ENCODE results near the gene LIPH.
"Not testable (repeated sequence)": the region's sequence is repeated elsewhere in the genome, so short reads cannot be mapped to it uniquely, and the experiment has no call there.

Gene LIPH

GRCh38 chr3:185479373-185479945 lies 72.9 kb downstream of the LIPH start:
- DNase-seq = no peak

DNA sequence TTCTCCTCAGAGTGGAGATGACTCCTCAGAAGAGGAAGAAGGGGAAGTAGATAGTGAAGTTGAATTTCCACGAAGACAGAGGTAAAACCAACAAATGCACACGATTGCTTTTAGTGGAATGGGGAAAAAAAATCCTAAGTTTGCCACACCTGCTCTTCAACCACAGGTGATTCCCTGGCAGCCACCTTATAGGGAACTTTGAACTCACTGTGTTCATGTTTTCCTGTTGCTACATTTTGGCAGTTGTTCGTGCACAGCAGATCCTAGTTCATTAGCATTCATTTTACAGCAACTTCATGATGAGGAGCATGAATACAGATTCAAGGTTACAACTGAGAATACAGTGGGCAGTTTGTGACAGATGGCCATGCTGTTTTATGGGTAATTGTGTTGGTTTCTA lies 75.1 kb downstream of the LIPH start:
- no peak for DNase-seq

DNA sequence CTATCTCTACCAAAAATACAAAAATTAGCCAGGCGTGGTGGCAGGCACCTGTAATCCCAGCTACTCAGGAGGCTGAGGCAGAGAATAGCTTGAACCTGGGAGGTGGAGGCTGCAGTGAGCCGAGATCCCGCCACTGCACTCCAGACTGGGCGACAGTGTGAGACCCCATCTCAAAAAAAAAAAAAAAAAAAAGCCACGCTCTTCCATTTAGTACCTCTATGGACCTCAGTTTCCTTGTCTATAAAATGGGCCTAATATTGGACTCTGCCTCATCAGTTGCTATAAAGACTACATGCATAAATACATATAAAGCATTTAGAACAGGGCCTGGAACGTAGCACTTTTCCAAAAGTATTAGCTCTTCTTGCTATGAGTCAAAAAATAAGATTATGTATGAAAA lies 77.5 kb downstream of the LIPH start:
- DNase-seq = not testable (repeated sequence)

DNA sequence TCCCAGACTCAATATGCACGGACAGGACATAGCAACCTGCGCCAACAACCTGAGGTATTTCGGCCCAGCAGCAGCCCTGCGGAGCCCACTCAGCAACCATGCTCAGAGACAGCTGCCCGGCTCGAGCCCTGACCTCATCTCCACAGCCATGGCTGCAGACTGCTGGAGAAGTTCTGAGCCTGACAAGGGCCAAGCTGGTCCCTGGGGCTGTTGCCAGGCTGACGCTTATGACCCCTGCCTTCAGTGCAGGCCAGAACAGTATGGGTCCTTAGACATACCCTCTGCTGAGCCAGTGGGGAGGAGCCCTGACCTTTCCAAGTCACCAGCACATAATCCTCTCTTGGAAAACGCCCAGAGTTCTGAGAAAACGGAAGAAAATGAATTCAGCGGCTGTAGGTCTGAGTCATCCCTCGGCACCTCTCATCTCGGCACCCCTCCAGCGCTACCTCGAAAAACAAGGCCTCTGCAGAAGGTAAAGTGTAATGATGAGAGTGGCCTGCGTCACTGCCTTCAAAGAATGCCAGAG lies 79.0 kb downstream of the LIPH start:
- no peak for DNase-seq

- DNase-seq = no peak
Observed at GRCh38 chr3:185470323-185470722, 82.1 kb downstream of the LIPH start.

GRCh38 chr3:185469542-185469941 lies 82.8 kb downstream of the LIPH start:
- no peak for DNase-seq

DNA sequence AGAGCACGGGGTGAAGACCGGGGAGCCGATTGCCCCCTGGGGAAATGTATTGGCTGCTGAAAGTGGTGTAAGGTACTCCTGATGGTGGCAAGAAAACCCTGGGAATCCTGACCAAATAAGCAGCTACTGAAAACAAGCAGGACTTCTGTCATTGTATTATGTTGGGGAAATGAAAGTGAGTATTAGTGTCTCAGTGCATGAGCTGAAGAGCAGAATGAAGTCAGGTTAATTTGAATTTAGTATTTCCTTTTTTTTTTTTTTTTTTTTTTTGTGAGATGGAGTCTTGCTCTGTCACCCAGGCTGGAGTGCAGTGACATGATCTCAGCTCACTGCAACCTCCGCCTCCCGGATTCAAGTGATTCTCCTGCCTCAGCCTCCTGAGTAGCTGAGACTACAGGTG lies 86.3 kb downstream of the LIPH start:
- not testable (repeated sequence) for DNase-seq

- no peak for DNase-seq
Observed at GRCh38 chr3:185465471-185465870, 86.9 kb downstream of the LIPH start.

DNA sequence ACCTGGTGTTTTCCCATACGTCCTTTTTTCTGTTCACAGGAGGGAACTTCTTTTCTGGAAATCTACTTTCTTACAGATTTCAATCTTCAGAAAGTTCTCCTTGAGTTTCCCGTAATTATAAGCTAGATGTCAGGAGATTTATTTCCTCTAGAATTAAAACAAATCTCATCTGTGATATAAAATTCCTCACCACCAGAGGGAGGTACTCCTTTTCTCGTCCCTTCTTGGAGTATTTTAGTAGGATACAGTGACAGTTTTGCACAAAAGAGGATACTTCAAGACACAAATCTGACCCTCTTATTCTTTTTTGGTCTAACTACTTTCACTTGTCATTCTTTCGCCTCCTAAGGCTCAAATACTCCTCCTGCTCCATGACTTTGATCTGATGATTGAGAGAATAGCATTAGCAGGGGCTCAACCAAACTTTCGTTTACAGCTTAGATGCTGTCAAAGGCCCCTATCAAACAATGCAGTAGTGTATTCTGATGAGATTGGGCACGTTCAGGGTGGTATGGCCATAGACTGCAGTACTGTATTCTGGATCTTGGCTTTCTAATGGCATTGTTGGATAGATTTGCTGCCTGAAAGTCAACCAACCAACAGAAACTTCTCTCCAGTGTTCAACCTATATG lies 91.6 kb downstream of the LIPH start:
- DNase-seq = peak; percentile 15

DNA sequence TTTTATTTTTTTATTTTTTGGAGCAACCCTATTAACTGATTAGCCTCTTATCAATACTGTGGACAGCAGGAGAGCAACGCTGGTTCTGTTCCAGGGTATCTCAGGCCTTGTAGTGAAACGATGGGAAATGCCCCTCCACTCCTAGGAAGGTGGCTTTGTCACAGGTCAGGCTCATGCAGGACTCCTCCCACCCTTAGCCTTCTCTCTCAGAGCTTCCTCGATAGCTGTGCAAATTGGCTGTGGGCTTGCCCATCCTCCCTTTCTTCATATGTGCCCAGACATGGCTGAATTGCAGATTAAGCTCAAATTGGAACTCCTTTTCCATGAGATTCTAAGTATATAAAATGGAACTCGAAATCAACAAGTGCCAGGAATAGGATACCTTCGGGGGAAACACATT lies 92.1 kb downstream of the LIPH start:
- no peak for DNase-seq

DNA sequence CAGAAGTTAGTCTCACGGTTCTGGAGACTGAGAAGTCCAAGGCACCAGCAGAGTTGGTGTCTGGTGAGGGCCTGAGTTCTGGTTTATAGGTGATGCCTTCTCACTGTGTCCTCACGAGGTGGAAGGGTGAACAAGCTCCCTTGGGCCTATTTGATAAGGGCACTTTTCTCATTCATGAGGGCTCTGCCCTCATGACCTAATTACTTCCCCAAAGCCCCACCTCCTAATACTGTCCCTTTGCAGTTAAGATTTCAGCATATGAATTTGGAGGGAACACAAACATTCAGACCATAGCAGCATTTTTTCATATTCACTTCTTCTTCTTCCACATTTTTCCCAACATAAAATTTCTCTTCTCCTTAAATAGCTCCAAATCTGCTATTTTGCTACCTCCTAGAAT lies 95.0 kb downstream of the LIPH start:
- DNase-seq = no peak
